OCI-LY3 (cell line): ENCODE data around the gene ZNF334.

Source experiments
- H2AFZ ChIP-seq: fragments of 200-600, 300-600 bp; shearing (Covaris generic); 2 replicates; pipeline ENCODE4 v1.6.0; 2014; ENCODE audit warnings: antibody characterized with exemption, low read depth, low read length
- H3K27ac ChIP-seq: fragments of 200-600, 300-600 bp; sonication (generic); 2 replicates; pipeline ENCODE4 v1.5.1; 2014; ENCODE audit warnings: mild to moderate bottlenecking, low read length, moderate library complexity, mixed read lengths
- H3K27me3 ChIP-seq: fragments of 200-600, 300-600 bp; sonication (generic); 2 replicates; pipeline ENCODE4 v1.6.1; 2014; ENCODE audit warnings: low read depth, low read length, mixed read lengths
- H3K36me3 ChIP-seq: fragments of 200-600, 300-600 bp; sonication (generic); replicated peaks from 2 replicates; pipeline ENCODE3; 2014; ENCODE audit warnings: low read depth, low read length, mixed read lengths
- H3K4me1 ChIP-seq: fragments of 300-600, 200-600 bp; sonication (generic); 2 replicates; pipeline ENCODE4 v1.6.1; 2014; ENCODE audit warnings: low read length, mixed read lengths
- H3K4me2 ChIP-seq: fragments of 200-600, 300-600 bp; sonication (generic); 2 replicates; pipeline ENCODE4 v1.6.1; 2014; ENCODE audit warnings: low read length, mixed read lengths
- H3K4me3 ChIP-seq: fragments of 300-600, 200-600 bp; sonication (generic); 2 replicates; pipeline ENCODE4 v1.5.1; 2014; ENCODE audit warnings: antibody characterized with exemption, mild to moderate bottlenecking, low read length, moderate library complexity
- H3K79me2 ChIP-seq: fragments of 300-600, 200-600 bp; shearing (Covaris generic); 2 replicates; pipeline ENCODE4 v1.6.1; 2014; ENCODE audit warnings: mild to moderate bottlenecking, low read length, mixed read lengths
- H3K9ac ChIP-seq: fragments of 300-600, 200-600 bp; shearing (Covaris generic); 2 replicates; pipeline ENCODE4 v1.6.0; 2014; ENCODE audit warnings: mild to moderate bottlenecking, low read length, moderate library complexity
- H3K9me3 ChIP-seq: fragments of 200-600, 300-600 bp; shearing (Covaris generic); 2 replicates; pipeline ENCODE4 v1.6.1; 2014; ENCODE audit warnings: low read length, mixed read lengths; ENCODE audit not compliant: insufficient read depth
- H4K20me1 ChIP-seq: fragments of 200-600, 300-600 bp; sonication (generic); 2 replicates; pipeline ENCODE4 v1.6.1; 2016; ENCODE audit warnings: low read length, mixed read lengths; ENCODE audit not compliant: insufficient read depth
- EZH2phosphoT487 ChIP-seq: fragments of 200-600 bp; shearing (Covaris generic); IDR thresholded peaks from 2 replicates; pipeline ENCODE4 v1.6.1; 2018; ENCODE audit warnings: antibody characterized with exemption, mixed run types, low read depth
- TF ChIP-seq, protein P1 (sequence below): fragments of 200-600, 300-600 bp; sonication (generic); IDR thresholded peaks from 2 replicates; pipeline ENCODE4 v1.5.1; 2014; ENCODE audit warnings: antibody characterized with exemption, low read length, low read depth

The ZNF334 gene

GRCh38 chr20:46559001-46559400, 45.6 kb upstream of the ZNF334 start:
- no peaks in the 10 kb centered on the region for H3K9me3 ChIP-seq
- H3K9ac ChIP-seq = no peak overlapping the region
- no peak overlapping the region for H3K27ac ChIP-seq
- no peak overlapping the region for H3K4me3 ChIP-seq
- no peak overlapping the region for H3K4me2 ChIP-seq
- peaks cover 22% of the 10 kb centered on the region for H3K27me3 ChIP-seq
- no peaks in the 10 kb centered on the region for H3K79me2 ChIP-seq
- peaks cover 5% of the 10 kb centered on the region for H3K4me1 ChIP-seq
- H4K20me1 ChIP-seq = no peaks in the 10 kb centered on the region
- TF ChIP-seq, protein P1, sequence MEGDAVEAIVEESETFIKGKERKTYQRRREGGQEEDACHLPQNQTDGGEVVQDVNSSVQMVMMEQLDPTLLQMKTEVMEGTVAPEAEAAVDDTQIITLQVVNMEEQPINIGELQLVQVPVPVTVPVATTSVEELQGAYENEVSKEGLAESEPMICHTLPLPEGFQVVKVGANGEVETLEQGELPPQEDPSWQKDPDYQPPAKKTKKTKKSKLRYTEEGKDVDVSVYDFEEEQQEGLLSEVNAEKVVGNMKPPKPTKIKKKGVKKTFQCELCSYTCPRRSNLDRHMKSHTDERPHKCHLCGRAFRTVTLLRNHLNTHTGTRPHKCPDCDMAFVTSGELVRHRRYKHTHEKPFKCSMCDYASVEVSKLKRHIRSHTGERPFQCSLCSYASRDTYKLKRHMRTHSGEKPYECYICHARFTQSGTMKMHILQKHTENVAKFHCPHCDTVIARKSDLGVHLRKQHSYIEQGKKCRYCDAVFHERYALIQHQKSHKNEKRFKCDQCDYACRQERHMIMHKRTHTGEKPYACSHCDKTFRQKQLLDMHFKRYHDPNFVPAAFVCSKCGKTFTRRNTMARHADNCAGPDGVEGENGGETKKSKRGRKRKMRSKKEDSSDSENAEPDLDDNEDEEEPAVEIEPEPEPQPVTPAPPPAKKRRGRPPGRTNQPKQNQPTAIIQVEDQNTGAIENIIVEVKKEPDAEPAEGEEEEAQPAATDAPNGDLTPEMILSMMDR = no peak
- TF ChIP-seq EZH2phosphoT487 = no peak
- no peaks in the 10 kb centered on the region for H3K36me3 ChIP-seq
- H2AFZ ChIP-seq = no peak overlapping the region

DNA sequence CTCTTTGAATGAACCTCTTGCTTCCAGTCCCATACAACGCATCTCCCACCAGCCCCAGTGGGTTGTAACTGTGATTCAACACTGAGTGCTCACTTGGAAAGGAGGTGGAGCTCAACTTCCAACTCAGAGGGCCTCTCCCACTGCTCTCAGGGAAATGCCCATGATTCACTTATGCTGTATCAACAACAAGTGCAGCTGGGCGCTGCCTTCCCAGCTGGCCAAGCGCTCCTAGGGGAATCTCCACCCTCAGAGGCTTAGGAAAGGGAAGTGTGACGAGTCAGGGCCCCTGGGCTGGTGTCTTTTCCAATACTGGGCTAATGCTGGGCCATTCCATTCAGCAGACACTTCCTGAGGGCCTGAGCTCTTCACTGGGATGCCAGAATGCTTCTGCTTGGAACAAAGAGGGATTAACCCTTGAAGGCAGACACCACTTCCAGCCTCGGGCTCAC, 45.2 kb upstream of the ZNF334 start:
- H3K36me3 ChIP-seq = no peaks in the 10 kb centered on the region
- no peaks in the 10 kb centered on the region for H3K79me2 ChIP-seq
- no peak for TF ChIP-seq EZH2phosphoT487
- TF ChIP-seq, protein P1 = no peak
- H2AFZ ChIP-seq = no peak overlapping the region
- H3K4me3 ChIP-seq = no peak overlapping the region
- peaks cover 22% of the 10 kb centered on the region for H3K27me3 ChIP-seq
- H4K20me1 ChIP-seq = no peaks in the 10 kb centered on the region
- H3K9me3 ChIP-seq = no peaks in the 10 kb centered on the region
- no peak overlapping the region for H3K27ac ChIP-seq
- H3K4me1 ChIP-seq = peaks cover 5% of the 10 kb centered on the region
- H3K9ac ChIP-seq = no peak overlapping the region
- H3K4me2 ChIP-seq = no peak overlapping the region

DNA sequence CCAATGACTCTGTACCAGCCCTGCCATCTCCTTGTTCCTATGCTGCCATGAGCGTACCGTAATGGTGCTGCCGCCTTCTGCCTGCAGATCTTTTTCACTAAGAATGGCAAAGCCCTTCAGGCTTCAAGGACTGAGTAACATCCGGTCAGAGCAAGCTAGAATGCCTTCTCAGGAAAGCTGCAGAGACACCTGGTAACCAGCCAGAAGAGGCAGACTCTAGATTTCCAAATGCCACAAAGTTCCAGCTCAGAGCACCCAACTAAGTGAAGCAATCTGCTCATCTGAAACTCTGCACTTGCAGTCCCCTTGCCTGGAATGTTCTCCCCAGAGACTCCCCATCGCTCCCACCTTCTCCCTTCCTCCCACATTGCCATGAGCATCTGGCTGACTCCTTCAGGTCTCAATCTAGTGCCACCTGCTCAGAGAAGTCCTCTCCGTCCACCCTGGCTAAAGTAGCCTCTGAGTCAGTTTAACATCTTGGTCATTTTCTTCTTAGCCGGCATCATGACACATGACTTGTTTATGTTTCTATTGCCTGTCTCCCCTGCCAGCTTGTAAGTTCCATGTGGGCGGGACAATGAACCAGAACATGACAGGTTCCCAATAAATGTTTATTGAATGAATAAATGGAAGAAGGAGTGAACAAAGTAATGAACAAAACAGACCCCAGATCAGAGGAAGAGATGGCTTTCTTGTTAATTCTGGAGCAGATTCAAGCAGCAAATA, 44.0 kb upstream of the ZNF334 start:
- H3K27ac ChIP-seq = no peak overlapping the region
- peaks cover 15% of the 10 kb centered on the region for H3K4me1 ChIP-seq
- H4K20me1 ChIP-seq = no peaks in the 10 kb centered on the region
- H3K4me3 ChIP-seq = no peak overlapping the region
- no peak overlapping the region for H3K4me2 ChIP-seq
- H3K27me3 ChIP-seq = peaks cover 22% of the 10 kb centered on the region
- no peaks in the 10 kb centered on the region for H3K79me2 ChIP-seq
- H3K9me3 ChIP-seq = no peaks in the 10 kb centered on the region
- H3K36me3 ChIP-seq = no peaks in the 10 kb centered on the region
- H2AFZ ChIP-seq = no peak overlapping the region
- no peak overlapping the region for H3K9ac ChIP-seq
- no peak for TF ChIP-seq EZH2phosphoT487
- TF ChIP-seq, protein P1 = no peak

- H3K4me3 ChIP-seq = no peak overlapping the region
- no peak for TF ChIP-seq EZH2phosphoT487
- no peaks in the 10 kb centered on the region for H3K79me2 ChIP-seq
- no peak overlapping the region for H2AFZ ChIP-seq
- no peak overlapping the region for H3K9ac ChIP-seq
- no peaks in the 10 kb centered on the region for H3K9me3 ChIP-seq
- peaks cover 13% of the 10 kb centered on the region for H3K4me1 ChIP-seq
- peaks cover 25% of the 10 kb centered on the region for H3K27me3 ChIP-seq
- no peaks in the 10 kb centered on the region for H3K36me3 ChIP-seq
- H3K4me2 ChIP-seq = no peak overlapping the region
- no peak overlapping the region for H3K27ac ChIP-seq
- no peaks in the 10 kb centered on the region for H4K20me1 ChIP-seq
Observed at GRCh38 chr20:46555370-46555956, 42.1 kb upstream of the ZNF334 start.
